HepG2 (cell line): Measurements from ENCODE around the gene APOM. TPM values are rescaled to one million over a fixed set of nuclear protein-coding genes. Genes with fewer than 3 reads are reported as not detected.

ENCODE experiments used
- AKAP8 ChIP-seq: sonication (generic); formaldehyde crosslinking; IDR thresholded peaks from 2 replicates; pipeline ENCODE4 v1.5.1; 2020; ENCODE audit warnings: mild to moderate bottlenecking, missing genetic modification reagents
- IRX3 ChIP-seq: sonication (generic); formaldehyde crosslinking; IDR thresholded peaks from 2 replicates; pipeline ENCODE4 v1.8.1; 2023; ENCODE audit warnings: mild to moderate bottlenecking, low read depth, missing genetic modification reagents, borderline replicate concordance
- PITX1 ChIP-seq: sonication (generic); formaldehyde crosslinking; IDR thresholded peaks from 2 replicates; pipeline ENCODE4 v1.5.1; 2020; ENCODE audit warnings: mild to moderate bottlenecking, missing genetic modification reagents
- ZMYM4 ChIP-seq: sonication (generic); formaldehyde crosslinking; IDR thresholded peaks from 2 replicates; pipeline ENCODE4 v1.8.1; 2023; ENCODE audit warnings: mild to moderate bottlenecking, missing genetic modification reagents
- ZNF557 ChIP-seq: sonication (generic); formaldehyde crosslinking; IDR thresholded peaks from 2 replicates; pipeline ENCODE4 v1.4.0; 2020; ENCODE audit warnings: missing genetic modification reagents
- ZNF564 ChIP-seq: sonication (generic); formaldehyde crosslinking; IDR thresholded peaks from 2 replicates; pipeline ENCODE4 v1.8.1; 2023; ENCODE audit warnings: mild to moderate bottlenecking, missing genetic modification reagents
- polyA plus RNA-seq, 8 experiments: library from polyadenylated mRNA; depleted of rRNA in 3 of 8; stranded (reverse) in 7 of 8; unstranded in 1 of 8; fragments of >200 nt; fragmentation: Illumina TruSeq in 4 of 8; extraction: Trizol in 4 of 8; gene quantifications; 2 replicates each; pipeline versions ENCODE4 v1.2.1 to v1.2.3, GENCODE V29; 2011 to 2016; ENCODE audit warnings: low read depth in 4 of 8, missing spikeins in 1 of 8, mixed read lengths in 1 of 8; ENCODE audit not compliant: insufficient read depth in 1 of 8
- total RNA-seq, 5 experiments: library from RNA; depleted of rRNA; stranded (reverse); fragments of >200 nt; fragmentation: Illumina TruSeq; extraction: Trizol; gene quantifications; 2 replicates each; pipeline ENCODE4 v1.2.3, GENCODE V29; 2016; ENCODE audit warnings: low read depth in 1 of 5
- TF ChIP-seq, protein P1 (sequence below), 2 experiments: IDR thresholded peaks; 2 replicates each; pipeline ENCODE4 v1.6.1; 2011 to 2012; ENCODE audit warnings: low read length in 2 of 2, borderline replicate concordance in 1 of 2, low read depth in 1 of 2, mild to moderate bottlenecking in 1 of 2, moderate library complexity in 1 of 2

Gene APOM
- total and polyA plus RNA-seq, 2 of the 13 experiments (the other 11 are each of a cell fraction or from before 2014, with no cell fraction given) = 98.2 to 1,140 TPM

DNA sequence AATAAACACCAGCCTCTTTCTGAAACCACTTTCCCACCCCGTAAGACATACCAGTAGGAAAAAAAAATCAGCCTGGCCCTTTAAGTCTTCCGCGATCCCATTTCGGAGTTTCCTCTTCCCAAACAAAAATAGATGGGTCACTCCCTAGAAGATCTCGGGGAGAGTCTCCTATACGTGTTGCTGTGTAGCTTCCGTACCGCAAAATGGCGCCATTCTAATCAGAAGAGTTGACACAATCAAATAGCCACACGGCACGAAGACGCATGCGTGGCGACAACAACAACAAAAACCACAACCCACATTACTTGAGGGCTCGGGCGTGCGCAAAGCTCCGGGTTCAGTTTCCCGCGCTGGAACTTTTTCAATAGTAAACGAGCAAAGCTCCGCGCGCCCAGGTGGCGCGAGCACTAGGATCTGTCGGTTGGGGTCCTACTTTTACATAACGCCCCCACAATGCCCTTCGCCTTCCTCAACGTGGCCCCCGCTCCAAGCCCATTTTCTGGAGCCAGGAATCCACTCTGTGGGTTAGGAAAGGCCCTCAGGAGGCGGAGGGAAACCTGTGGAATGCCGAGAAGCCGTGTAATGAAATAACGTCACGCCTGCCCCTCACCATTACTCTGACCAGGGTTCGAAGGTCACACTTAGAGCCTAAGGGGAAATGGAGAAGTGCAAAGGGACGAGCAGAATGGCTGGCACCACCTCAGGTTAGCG, 9.3 kb downstream of the APOM start, which contains the start of gene GPANK1 (continued):
- TF ChIP-seq, protein P1, sequence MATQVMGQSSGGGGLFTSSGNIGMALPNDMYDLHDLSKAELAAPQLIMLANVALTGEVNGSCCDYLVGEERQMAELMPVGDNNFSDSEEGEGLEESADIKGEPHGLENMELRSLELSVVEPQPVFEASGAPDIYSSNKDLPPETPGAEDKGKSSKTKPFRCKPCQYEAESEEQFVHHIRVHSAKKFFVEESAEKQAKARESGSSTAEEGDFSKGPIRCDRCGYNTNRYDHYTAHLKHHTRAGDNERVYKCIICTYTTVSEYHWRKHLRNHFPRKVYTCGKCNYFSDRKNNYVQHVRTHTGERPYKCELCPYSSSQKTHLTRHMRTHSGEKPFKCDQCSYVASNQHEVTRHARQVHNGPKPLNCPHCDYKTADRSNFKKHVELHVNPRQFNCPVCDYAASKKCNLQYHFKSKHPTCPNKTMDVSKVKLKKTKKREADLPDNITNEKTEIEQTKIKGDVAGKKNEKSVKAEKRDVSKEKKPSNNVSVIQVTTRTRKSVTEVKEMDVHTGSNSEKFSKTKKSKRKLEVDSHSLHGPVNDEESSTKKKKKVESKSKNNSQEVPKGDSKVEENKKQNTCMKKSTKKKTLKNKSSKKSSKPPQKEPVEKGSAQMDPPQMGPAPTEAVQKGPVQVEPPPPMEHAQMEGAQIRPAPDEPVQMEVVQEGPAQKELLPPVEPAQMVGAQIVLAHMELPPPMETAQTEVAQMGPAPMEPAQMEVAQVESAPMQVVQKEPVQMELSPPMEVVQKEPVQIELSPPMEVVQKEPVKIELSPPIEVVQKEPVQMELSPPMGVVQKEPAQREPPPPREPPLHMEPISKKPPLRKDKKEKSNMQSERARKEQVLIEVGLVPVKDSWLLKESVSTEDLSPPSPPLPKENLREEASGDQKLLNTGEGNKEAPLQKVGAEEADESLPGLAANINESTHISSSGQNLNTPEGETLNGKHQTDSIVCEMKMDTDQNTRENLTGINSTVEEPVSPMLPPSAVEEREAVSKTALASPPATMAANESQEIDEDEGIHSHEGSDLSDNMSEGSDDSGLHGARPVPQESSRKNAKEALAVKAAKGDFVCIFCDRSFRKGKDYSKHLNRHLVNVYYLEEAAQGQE (IDR thresholded peaks at IDR 0.05; ENCODE audit: borderline replicate concordance in 1 of 2, low read depth in 1 of 2, low read length in 2 of 2) = peak in 1 of 2 experiments; percentile 21; a peak in 1 of 4 replicates
- TF ChIP-seq IRX3 (CRISPR knock-in tag) = no peak
- 0 out of 2 replicates have a peak, but pooled peaks have one; percentile 67 for TF ChIP-seq PITX1 (CRISPR knock-in tag)
- TF ChIP-seq AKAP8 = peak; percentile 56; the same call in 1 of the 2 replicates
- TF ChIP-seq ZNF557 (CRISPR knock-in tag) = no peak; the same call in 1 of the 2 replicates
- TF ChIP-seq ZNF564 = no peak
- TF ChIP-seq ZMYM4 (CRISPR knock-in tag) = peak; percentile 31; the same call in 1 of the 2 replicates
